Measurements from ENCODE around the gene RAB7A. TPM values are rescaled to one million over a fixed set of nuclear protein-coding genes. Genes with fewer than 3 reads are reported as not detected.

RAB7A gene
- polyA plus RNA-seq, 2 of the 4 experiments (the other 2 are of a cell fraction), result 137 to 160 TPM

- WGBS (ENCODE audit: missing lambda C conversion rate), result 81% methylated on average over 1 of the region's 1 CpG
- Histone ChIP-seq H3K4me2 (no peak overlapping the region), H3K4me1 (no peaks in the 10 kb centered on the region), H3K4me3 (no peak overlapping the region), H3K27ac (no peak overlapping the region), H3K9me3 (no peaks in the 10 kb centered on the region)
- ATAC-seq, result no peak
- no peak for FAIRE-seq
- CTCF ChIA-PET, result interaction anchor here (1.3 kb wide), 1 partner anchor 41 kb away, joined by 3 read pairs; no protein-coding TSS in a partner anchor
- TF ChIP-seq MAZ (IDR thresholded peaks at IDR 0.05; ENCODE audit: borderline replicate concordance, low read depth, low read length) (no peak), JUN (IDR thresholded peaks at IDR 0.05) (no peak), POLR2AphosphoS2 (conservative IDR thresholded peaks at IDR 0.05; ENCODE audit: low read length) (no peak; the same call in 1 of the 2 replicates), RFX5 (IDR thresholded peaks at IDR 0.05) (no peak)
- DNase-seq (ENCODE audit: low read depth in 1 of 2, low spot score in 1 of 2), result no peak
- POLR2A ChIA-PET, result no interaction called here
These were observed 27.7 kb downstream of the RAB7A start for GRCh38 chr3:128753715-128754114.

GRCh38 chr3:128760042-128760441 is 34.1 kb downstream of the RAB7A start:
- no peak overlapping the region for H3K27ac ChIP-seq
- DNase-seq (ENCODE audit: low read depth in 1 of 2, low spot score in 1 of 2), result no peak
- H3K4me3 ChIP-seq, result no peak overlapping the region
- no peak for FAIRE-seq
- H3K4me2 ChIP-seq, result no peak overlapping the region
- CTCF ChIA-PET, result interaction anchor here (0.8 to 2.9 kb wide), 4 partner anchors 22 to 79 kb away, joined by 3 to 11 read pairs (median 4); no protein-coding TSS in a partner anchor
- TF ChIP-seq CHD4 (IDR thresholded peaks at IDR 0.05; ENCODE audit: borderline replicate concordance) (no peak), FOSB (CRISPR knock-in tag; IDR thresholded peaks at IDR 0.05) (no peak), JUNB (IDR thresholded peaks at IDR 0.05) (no peak), BHLHE40 (IDR thresholded peaks at IDR 0.05; ENCODE audit: low read depth, low read length) (no peak), MAZ (IDR thresholded peaks at IDR 0.05; ENCODE audit: borderline replicate concordance, low read depth, low read length) (no peak), RARB (CRISPR knock-in tag; IDR thresholded peaks at IDR 0.05) (no peak), MAFK (IDR thresholded peaks at IDR 0.05; ENCODE audit: partially characterized antibody) (no peak)
- WGBS (ENCODE audit: missing lambda C conversion rate), result 97% methylated on average over 4 of the region's 5 CpGs
- POLR2A ChIA-PET, result no interaction called here
- H3K9me3 ChIP-seq, result no peaks in the 10 kb centered on the region
- no peaks in the 10 kb centered on the region for H3K4me1 ChIP-seq
- ATAC-seq, result no peak

GRCh38 chr3:128760881-128761280 is 34.9 kb downstream of the RAB7A start:
- POLR2A ChIA-PET, result no interaction called here
- no peaks in the 10 kb centered on the region for H3K9me3 ChIP-seq
- no peak for DNase-seq (ENCODE audit: low read depth in 1 of 2, low spot score in 1 of 2)
- TF ChIP-seq PHF8 (IDR thresholded peaks at IDR 0.05; ENCODE audit: borderline replicate concordance, low read depth), result no peak
- TF ChIP-seq CHD2 (IDR thresholded peaks at IDR 0.05; ENCODE audit: low read length, partially characterized antibody), result no peak
- TF ChIP-seq MYC (IDR thresholded peaks at IDR 0.05; ENCODE audit: borderline replicate concordance, low read length), result no peak
- TF ChIP-seq EP300 (IDR thresholded peaks at IDR 0.05), result no peak
- no peak for TF ChIP-seq MAX (IDR thresholded peaks at IDR 0.05)
- no peak for TF ChIP-seq RAD21 (conservative IDR thresholded peaks at IDR 0.05 in 1 of 2, IDR thresholded peaks at IDR 0.05 in 1 of 2)
- no peak overlapping the region for H3K4me2 ChIP-seq
- no peak for FAIRE-seq
- 90% methylated on average over 3 of the region's 3 CpGs for WGBS (ENCODE audit: missing lambda C conversion rate)
- ATAC-seq, result no peak
- CTCF ChIA-PET, result interaction anchor here (0.6 to 1.1 kb wide), 3 partner anchors 21 to 35 kb away, joined by 3 to 4 read pairs (median 3); no protein-coding TSS in a partner anchor
- H3K4me3 ChIP-seq, result no peak overlapping the region
- no peak overlapping the region for H3K27ac ChIP-seq
- no peaks in the 10 kb centered on the region for H3K4me1 ChIP-seq

GRCh38 chr3:128761392-128761791 is 35.4 kb downstream of the RAB7A start:
- DNase-seq (ENCODE audit: low read depth in 1 of 2, low spot score in 1 of 2), result no peak
- H3K4me1 ChIP-seq, result no peaks in the 10 kb centered on the region
- FAIRE-seq, result no peak
- ChIA-PET CTCF (interaction anchor here (0.6 to 2.4 kb wide), 3 partner anchors 10 to 81 kb away, joined by 3 to 7 read pairs (median 7); no protein-coding TSS in a partner anchor), POLR2A (no interaction called here)
- ATAC-seq, result no peak
- no peak overlapping the region for H3K27ac ChIP-seq
- H3K9me3 ChIP-seq, result no peaks in the 10 kb centered on the region
- no peak overlapping the region for H3K4me3 ChIP-seq
- no peak overlapping the region for H3K4me2 ChIP-seq
- TF ChIP-seq NR3C1 (IDR thresholded peaks at IDR 0.05), result no peak
- TF ChIP-seq PBX3 (IDR thresholded peaks at IDR 0.05), result no peak
- no peak for TF ChIP-seq ZNF302 (CRISPR knock-in tag; IDR thresholded peaks at IDR 0.05)
- TF ChIP-seq USF2 (IDR thresholded peaks at IDR 0.05), result no peak
- no peak for TF ChIP-seq NFE2L2 (conservative IDR thresholded peaks at IDR 0.05; ENCODE audit: low read length)
- no peak for TF ChIP-seq NPAS2 (CRISPR knock-in tag; IDR thresholded peaks at IDR 0.05; ENCODE audit: borderline replicate concordance)
- no peak for TF ChIP-seq PHF8 (IDR thresholded peaks at IDR 0.05; ENCODE audit: borderline replicate concordance, low read depth)
- no peak for TF ChIP-seq CTCF (IDR thresholded peaks at IDR 0.05)
- no peak for TF ChIP-seq RFX5 (IDR thresholded peaks at IDR 0.05)
- no peak for TF ChIP-seq ZFP36 (IDR thresholded peaks at IDR 0.05; ENCODE audit: borderline replicate concordance, partially characterized antibody)
- TF ChIP-seq ZSCAN20 (CRISPR knock-in tag; IDR thresholded peaks at IDR 0.05), result no peak
- TF ChIP-seq HOXB13 (CRISPR knock-in tag; IDR thresholded peaks at IDR 0.05; ENCODE audit: low read depth), result no peak
